Effector memory CD8-positive, alpha-beta T cell (primary cell): ENCODE results near the gene ACMSD.

ENCODE experiments used
- ATAC-seq: fragments of 150-1000 bp; cut with Tn5 transposase; replicated peaks from 2 replicates; pipeline ENCODE4 v1.10.0; 2021; ENCODE audit warnings: mild to moderate bottlenecking, moderate library complexity
- DNase-seq, 3 experiments: peaks; one replicate each; pipeline ENCODE4 v3.0.0; 2021
- H3K27ac Mint-ChIP-seq, 2 donors: one replicate each; pipeline ENCODE4 v1.8.0; 2022; ENCODE audit warnings: mild to moderate bottlenecking in 2 of 2, mixed read lengths in 2 of 2, moderate library complexity in 2 of 2
- H3K27me3 Mint-ChIP-seq, 2 donors: one replicate each; pipeline ENCODE4 v1.8.0; 2022; ENCODE audit warnings: mixed read lengths in 2 of 2
- H3K36me3 Mint-ChIP-seq: one replicate; pipeline ENCODE4 v1.8.0; 2022; ENCODE audit warnings: mild to moderate bottlenecking, moderate library complexity, mixed read lengths; ENCODE audit not compliant: insufficient read depth
- H3K4me1 Mint-ChIP-seq, 2 donors: one replicate each; pipeline ENCODE4 v1.8.0; 2022; ENCODE audit warnings: low read depth in 2 of 2, mixed read lengths in 2 of 2
- H3K4me3 Mint-ChIP-seq, 2 donors: one replicate each; pipeline ENCODE4 v1.8.0; 2022; ENCODE audit warnings: mild to moderate bottlenecking in 2 of 2, mixed read lengths in 2 of 2, moderate library complexity in 2 of 2
- H3K9me3 Mint-ChIP-seq, 2 donors: one replicate each; pipeline ENCODE4 v1.8.0; 2022; ENCODE audit warnings: mixed read lengths in 2 of 2

The ACMSD gene

GRCh38 chr2:134924912-134925311 is 86.5 kb downstream of the ACMSD start:
- Mint-ChIP-seq H3K27me3 (no peaks in the 10 kb centered on the region), H3K4me1 (peaks cover 48 to 63% of the 10 kb centered on the region in 2 donors), H3K27ac (no peak overlapping the region), H3K4me3 (peak overlapping the region; percentile 44 to 66), H3K9me3 (no peaks in the 10 kb centered on the region), H3K36me3 (peaks cover 21% of the 10 kb centered on the region)
- ATAC-seq (no peak), DNase-seq (no peak)

GRCh38 chr2:134926231-134926931 is 88.0 kb downstream of the ACMSD start:
- Mint-ChIP-seq H3K4me3 (peak overlapping the region; percentile 39 to 66), H3K36me3 (peaks cover 19% of the 10 kb centered on the region), H3K9me3 (no peaks in the 10 kb centered on the region), H3K27ac (peak overlapping the region; percentile 6 to 65), H3K4me1 (peaks cover 54 to 71% of the 10 kb centered on the region in 2 donors), H3K27me3 (no peaks in the 10 kb centered on the region)
- ATAC-seq (no peak), DNase-seq (no peak)

GRCh38 chr2:134927195-134927594 is 88.8 kb downstream of the ACMSD start:
- Mint-ChIP-seq H3K4me3 (peak overlapping the region in 1 of 2 donors; percentile 66), H3K36me3 (peaks cover 25% of the 10 kb centered on the region), H3K9me3 (no peaks in the 10 kb centered on the region), H3K4me1 (peaks cover 49 to 72% of the 10 kb centered on the region in 2 donors), H3K27me3 (no peaks in the 10 kb centered on the region), H3K27ac (no peak overlapping the region)
- no peak for DNase-seq
- ATAC-seq: no peak

GRCh38 chr2:134932864-134933526 is 94.6 kb downstream of the ACMSD start:
- H3K4me3 Mint-ChIP-seq: peak overlapping the region in 1 of 2 donors; percentile 61
- ATAC-seq (no peak), DNase-seq (no peak)
- peak overlapping the region in 1 of 2 donors; percentile 62 for H3K27ac Mint-ChIP-seq
- H3K9me3 Mint-ChIP-seq: no peaks in the 10 kb centered on the region
- H3K4me1 Mint-ChIP-seq: peaks cover 35 to 63% of the 10 kb centered on the region in 2 donors
- peaks cover 35% of the 10 kb centered on the region for H3K36me3 Mint-ChIP-seq
- no peaks in the 10 kb centered on the region for H3K27me3 Mint-ChIP-seq

- Mint-ChIP-seq H3K27ac (peak overlapping the region; percentile 44 to 62), H3K4me3 (peak overlapping the region in 1 of 2 donors; percentile 28), H3K9me3 (no peaks in the 10 kb centered on the region), H3K27me3 (no peaks in the 10 kb centered on the region), H3K36me3 (peaks cover 43% of the 10 kb centered on the region), H3K4me1 (peaks cover 31 to 58% of the 10 kb centered on the region in 2 donors)
- ATAC-seq (no peak), DNase-seq (no peak)
Measured at GRCh38 chr2:134933732-134934131, 95.3 kb downstream of the ACMSD start.

- peaks cover 44% of the 10 kb centered on the region for H3K36me3 Mint-ChIP-seq
- H3K4me3 Mint-ChIP-seq: peak overlapping the region in 1 of 2 donors; percentile 28
- H3K9me3 Mint-ChIP-seq: no peaks in the 10 kb centered on the region
- DNase-seq (no peak), ATAC-seq (no peak)
- peak overlapping the region; percentile 38 to 44 for H3K27ac Mint-ChIP-seq
- no peaks in the 10 kb centered on the region for H3K27me3 Mint-ChIP-seq
- peaks cover 30 to 58% of the 10 kb centered on the region in 2 donors for H3K4me1 Mint-ChIP-seq
Measured at GRCh38 chr2:134934150-134934549, 95.7 kb downstream of the ACMSD start.

- peaks cover 46% of the 10 kb centered on the region for H3K36me3 Mint-ChIP-seq
- no peaks in the 10 kb centered on the region for H3K9me3 Mint-ChIP-seq
- H3K27me3 Mint-ChIP-seq: no peaks in the 10 kb centered on the region
- H3K4me1 Mint-ChIP-seq: peaks cover 29 to 57% of the 10 kb centered on the region in 2 donors
- no peak for ATAC-seq
- peak overlapping the region in 1 of 2 donors; percentile 28 for H3K4me3 Mint-ChIP-seq
- no peak for DNase-seq
- H3K27ac Mint-ChIP-seq: peak overlapping the region in 1 of 2 donors; percentile 44
Measured at GRCh38 chr2:134934641-134935040, 96.2 kb downstream of the ACMSD start.

- DNase-seq (no peak), ATAC-seq (no peak)
- Mint-ChIP-seq H3K27me3 (no peaks in the 10 kb centered on the region), H3K27ac (no peak overlapping the region), H3K4me3 (no peak overlapping the region), H3K36me3 (peaks cover 58% of the 10 kb centered on the region), H3K4me1 (peaks cover 19 to 36% of the 10 kb centered on the region in 2 donors), H3K9me3 (no peaks in the 10 kb centered on the region)
Measured at GRCh38 chr2:134936691-134937090, 98.3 kb downstream of the ACMSD start.

GRCh38 chr2:134943540-134943939 is 105.1 kb downstream of the ACMSD start:
- peak overlapping the region in 1 of 2 donors; percentile 25 for H3K27ac Mint-ChIP-seq
- DNase-seq (no peak), ATAC-seq (no peak)
- H3K9me3 Mint-ChIP-seq: no peaks in the 10 kb centered on the region
- H3K4me3 Mint-ChIP-seq: no peak overlapping the region
- peaks cover 66% of the 10 kb centered on the region for H3K36me3 Mint-ChIP-seq
- peaks cover 6 to 20% of the 10 kb centered on the region in 2 donors for H3K4me1 Mint-ChIP-seq
- H3K27me3 Mint-ChIP-seq: no peaks in the 10 kb centered on the region

- no peaks in the 10 kb centered on the region for H3K27me3 Mint-ChIP-seq
- H3K9me3 Mint-ChIP-seq: no peaks in the 10 kb centered on the region
- no peak overlapping the region for H3K4me3 Mint-ChIP-seq
- peaks cover 9 to 22% of the 10 kb centered on the region in 2 donors for H3K4me1 Mint-ChIP-seq
- peaks cover 67% of the 10 kb centered on the region for H3K36me3 Mint-ChIP-seq
- DNase-seq: no peak
- no peak for ATAC-seq
- peak overlapping the region in 1 of 2 donors; percentile 11 for H3K27ac Mint-ChIP-seq
Measured at GRCh38 chr2:134944975-134945374, 106.6 kb downstream of the ACMSD start.

GRCh38 chr2:134946073-134946472 is 107.7 kb downstream of the ACMSD start:
- peak overlapping the region; percentile 11 to 32 for H3K27ac Mint-ChIP-seq
- H3K4me3 Mint-ChIP-seq: no peak overlapping the region
- peaks cover 69% of the 10 kb centered on the region for H3K36me3 Mint-ChIP-seq
- DNase-seq (no peak), ATAC-seq (no peak)
- H3K9me3 Mint-ChIP-seq: no peaks in the 10 kb centered on the region
- H3K27me3 Mint-ChIP-seq: no peaks in the 10 kb centered on the region
- peaks cover 12 to 27% of the 10 kb centered on the region in 2 donors for H3K4me1 Mint-ChIP-seq

- peak overlapping the region in 1 of 2 donors; percentile 55 for H3K27ac Mint-ChIP-seq
- no peak for DNase-seq
- no peak overlapping the region for H3K4me3 Mint-ChIP-seq
- no peak for ATAC-seq
- no peaks in the 10 kb centered on the region for H3K27me3 Mint-ChIP-seq
- H3K4me1 Mint-ChIP-seq: peaks cover 8 to 21% of the 10 kb centered on the region in 2 donors
- H3K9me3 Mint-ChIP-seq: no peaks in the 10 kb centered on the region
- H3K36me3 Mint-ChIP-seq: peaks cover 85% of the 10 kb centered on the region
Measured at GRCh38 chr2:134949981-134950708, 111.7 kb downstream of the ACMSD start.

- Mint-ChIP-seq H3K4me3 (no peak overlapping the region), H3K4me1 (peaks cover 8 to 15% of the 10 kb centered on the region in 2 donors), H3K27ac (no peak overlapping the region), H3K9me3 (no peaks in the 10 kb centered on the region), H3K27me3 (no peaks in the 10 kb centered on the region), H3K36me3 (peaks cover 83% of the 10 kb centered on the region)
- DNase-seq (no peak), ATAC-seq (no peak)
Measured at GRCh38 chr2:134950886-134951285, 112.5 kb downstream of the ACMSD start.
